Body of pancreas (tissue), 4 donors: ENCODE measurements around the gene GALE.

ENCODE experiments used
- POLR2A ChIP-seq, 3 donors: fragments of 450-650 bp; IDR thresholded peaks; one replicate each; pipeline ENCODE4 v1.6.1; 2016; ENCODE audit warnings: antibody characterized with exemption in 3 of 3, mild to moderate bottlenecking in 2 of 3
- TF ChIP-seq, protein P1 (sequence below), 7 experiments: fragments of 450-650 bp in 4 of 7; fragments of 200-600 bp in 3 of 7; sonication (generic) in 3 of 7; IDR thresholded peaks; one replicate each; pipeline ENCODE4 v1.5.1; 2016 to 2019; ENCODE audit warnings: antibody characterized with exemption in 7 of 7

DNA sequence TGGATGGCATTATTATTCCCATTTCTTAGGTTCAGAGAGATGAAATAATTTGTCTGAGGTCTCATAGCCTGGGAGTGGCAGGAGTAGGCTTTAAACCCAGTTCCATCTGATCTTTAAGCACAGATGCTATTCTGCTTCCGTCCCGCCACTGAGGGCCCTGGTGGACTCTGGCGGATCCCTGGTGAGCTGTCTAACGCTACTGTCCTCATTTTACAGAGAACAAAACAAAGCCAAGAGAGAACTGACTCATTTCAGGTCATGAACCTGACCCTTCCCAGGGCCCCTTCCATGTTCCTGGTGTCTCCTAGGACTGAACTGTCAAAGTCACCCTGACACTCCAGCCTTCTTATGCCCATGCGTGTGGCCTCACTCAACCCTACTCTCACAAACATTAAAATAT is 3.1 kb upstream of the GALE start:
- TF ChIP-seq, protein P1, sequence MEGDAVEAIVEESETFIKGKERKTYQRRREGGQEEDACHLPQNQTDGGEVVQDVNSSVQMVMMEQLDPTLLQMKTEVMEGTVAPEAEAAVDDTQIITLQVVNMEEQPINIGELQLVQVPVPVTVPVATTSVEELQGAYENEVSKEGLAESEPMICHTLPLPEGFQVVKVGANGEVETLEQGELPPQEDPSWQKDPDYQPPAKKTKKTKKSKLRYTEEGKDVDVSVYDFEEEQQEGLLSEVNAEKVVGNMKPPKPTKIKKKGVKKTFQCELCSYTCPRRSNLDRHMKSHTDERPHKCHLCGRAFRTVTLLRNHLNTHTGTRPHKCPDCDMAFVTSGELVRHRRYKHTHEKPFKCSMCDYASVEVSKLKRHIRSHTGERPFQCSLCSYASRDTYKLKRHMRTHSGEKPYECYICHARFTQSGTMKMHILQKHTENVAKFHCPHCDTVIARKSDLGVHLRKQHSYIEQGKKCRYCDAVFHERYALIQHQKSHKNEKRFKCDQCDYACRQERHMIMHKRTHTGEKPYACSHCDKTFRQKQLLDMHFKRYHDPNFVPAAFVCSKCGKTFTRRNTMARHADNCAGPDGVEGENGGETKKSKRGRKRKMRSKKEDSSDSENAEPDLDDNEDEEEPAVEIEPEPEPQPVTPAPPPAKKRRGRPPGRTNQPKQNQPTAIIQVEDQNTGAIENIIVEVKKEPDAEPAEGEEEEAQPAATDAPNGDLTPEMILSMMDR (IDR thresholded peaks at IDR 0.05), result no peak
- TF ChIP-seq POLR2A (IDR thresholded peaks at IDR 0.05), result no peak
